HepG2 (cell line): Measurements from ENCODE around the gene NARF. TPM values are rescaled to one million over a fixed set of nuclear protein-coding genes. Genes with fewer than 3 reads are reported as not detected.

Source experiments
- ATF7 ChIP-seq, 2 experiments: fragments of 450-650 bp in 1 of 2; sonication (generic) in 1 of 2; formaldehyde crosslinking in 1 of 2; IDR thresholded peaks; 2 replicates each; pipeline versions ENCODE4 v1.4.0 to v1.6.1; 2016 to 2020; ENCODE audit warnings: antibody characterized with exemption in 1 of 2, mild to moderate bottlenecking in 1 of 2, missing genetic modification reagents in 1 of 2
- CBFB ChIP-seq: sonication (generic); formaldehyde crosslinking; IDR thresholded peaks from 2 replicates; pipeline ENCODE4 v1.4.0; 2020; ENCODE audit warnings: missing genetic modification reagents
- CHD4 ChIP-seq: fragments of 200-600 bp; sonication (generic); IDR thresholded peaks from 2 replicates; pipeline ENCODE4 v1.7.0; 2017; ENCODE audit warnings: mild to moderate bottlenecking, low read length, borderline replicate concordance
- ETV6 ChIP-seq: sonication (generic); formaldehyde crosslinking; conservative IDR thresholded peaks from 2 replicates; pipeline ENCODE4 v1.4.0; 2020; ENCODE audit warnings: missing genetic modification reagents
- HHEX ChIP-seq: IDR thresholded peaks from 2 replicates; pipeline ENCODE4 v1.6.1; 2016; ENCODE audit warnings: control low read depth
- KDM4B ChIP-seq: sonication (generic); formaldehyde crosslinking; IDR thresholded peaks from 2 replicates; pipeline ENCODE4 v1.4.0; 2020; ENCODE audit warnings: missing genetic modification reagents
- KLF9 ChIP-seq: IDR thresholded peaks from 2 replicates; pipeline ENCODE4 v1.6.1; 2016; ENCODE audit warnings: low read depth
- KMT2A ChIP-seq: sonication (generic); formaldehyde crosslinking; IDR thresholded peaks from 2 replicates; pipeline ENCODE4 v1.4.0; 2020; ENCODE audit warnings: missing genetic modification reagents
- PAWR ChIP-seq: sonication (generic); formaldehyde crosslinking; IDR thresholded peaks from 2 replicates; pipeline ENCODE4 v1.4.0; 2020; ENCODE audit warnings: missing genetic modification reagents, mild to moderate bottlenecking, borderline replicate concordance
- PHF8 ChIP-seq: sonication (generic); formaldehyde crosslinking; IDR thresholded peaks from 2 replicates; pipeline ENCODE4 v1.5.0; 2020; ENCODE audit warnings: missing genetic modification reagents
- PRMT3 ChIP-seq: sonication (generic); formaldehyde crosslinking; IDR thresholded peaks from 2 replicates; pipeline ENCODE4 v1.8.1; 2022; ENCODE audit warnings: low read depth, mild to moderate bottlenecking, moderate library complexity, missing genetic modification reagents, borderline replicate concordance
- TEAD3 ChIP-seq: optimal IDR thresholded peaks from 2 replicates; pipeline ENCODE3; 2016; ENCODE audit warnings: borderline replicate concordance
- USF2 ChIP-seq, 2 experiments: sonication (generic) in 1 of 2; formaldehyde crosslinking in 1 of 2; IDR thresholded peaks; 2 replicates each; pipeline versions ENCODE4 v1.5.1 to v1.6.1; 2011 to 2020; ENCODE audit warnings: borderline replicate concordance in 1 of 2, low read depth in 1 of 2, low read length in 1 of 2, mild to moderate bottlenecking in 1 of 2, missing genetic modification reagents in 1 of 2, moderate library complexity in 1 of 2
- ZC3H13 ChIP-seq: sonication (generic); formaldehyde crosslinking; IDR thresholded peaks from 2 replicates; pipeline ENCODE4 v1.8.1; 2023; ENCODE audit warnings: mild to moderate bottlenecking, missing genetic modification reagents, moderate library complexity
- ZNF773 ChIP-seq: sonication (generic); formaldehyde crosslinking; IDR thresholded peaks from 2 replicates; pipeline ENCODE4 v1.4.0; 2020; ENCODE audit warnings: missing genetic modification reagents, borderline replicate concordance
- polyA plus RNA-seq, 8 experiments: library from polyadenylated mRNA; depleted of rRNA in 3 of 8; stranded (reverse) in 7 of 8; unstranded in 1 of 8; fragments of >200 nt; fragmentation: Illumina TruSeq in 4 of 8; extraction: Trizol in 4 of 8; gene quantifications; 2 replicates each; pipeline versions ENCODE4 v1.2.1 to v1.2.3, GENCODE V29; 2011 to 2016; ENCODE audit warnings: low read depth in 4 of 8, missing spikeins in 1 of 8, mixed read lengths in 1 of 8; ENCODE audit not compliant: insufficient read depth in 1 of 8
- total RNA-seq, 5 experiments: library from RNA; depleted of rRNA; stranded (reverse); fragments of >200 nt; fragmentation: Illumina TruSeq; extraction: Trizol; gene quantifications; 2 replicates each; pipeline ENCODE4 v1.2.3, GENCODE V29; 2016; ENCODE audit warnings: low read depth in 1 of 5
- TF ChIP-seq, protein P1 (sequence below): sonication (generic); formaldehyde crosslinking; IDR thresholded peaks from 2 replicates; pipeline ENCODE4 v1.5.1; 2020; ENCODE audit warnings: mild to moderate bottlenecking, moderate library complexity, missing genetic modification reagents
- TF ChIP-seq, protein P2 (sequence below): IDR thresholded peaks from 2 replicates; pipeline ENCODE4 v1.6.1; 2016; ENCODE audit warnings: missing biosample characterization, missing genetic modification reagents, low read depth
- TF ChIP-seq, protein P3 (sequence below): fragments of 450-650 bp; IDR thresholded peaks from 2 replicates; pipeline ENCODE4 v1.6.1; 2016
- TF ChIP-seq, protein P4 (sequence below): IDR thresholded peaks from 2 replicates; pipeline ENCODE4 v1.6.1; 2012; ENCODE audit warnings: inconsistent platforms

Gene NARF
- total and polyA plus RNA-seq, 2 of the 13 experiments (the other 11 are each of a cell fraction or from before 2014, with no cell fraction given), result 61.1 to 144 TPM

DNA sequence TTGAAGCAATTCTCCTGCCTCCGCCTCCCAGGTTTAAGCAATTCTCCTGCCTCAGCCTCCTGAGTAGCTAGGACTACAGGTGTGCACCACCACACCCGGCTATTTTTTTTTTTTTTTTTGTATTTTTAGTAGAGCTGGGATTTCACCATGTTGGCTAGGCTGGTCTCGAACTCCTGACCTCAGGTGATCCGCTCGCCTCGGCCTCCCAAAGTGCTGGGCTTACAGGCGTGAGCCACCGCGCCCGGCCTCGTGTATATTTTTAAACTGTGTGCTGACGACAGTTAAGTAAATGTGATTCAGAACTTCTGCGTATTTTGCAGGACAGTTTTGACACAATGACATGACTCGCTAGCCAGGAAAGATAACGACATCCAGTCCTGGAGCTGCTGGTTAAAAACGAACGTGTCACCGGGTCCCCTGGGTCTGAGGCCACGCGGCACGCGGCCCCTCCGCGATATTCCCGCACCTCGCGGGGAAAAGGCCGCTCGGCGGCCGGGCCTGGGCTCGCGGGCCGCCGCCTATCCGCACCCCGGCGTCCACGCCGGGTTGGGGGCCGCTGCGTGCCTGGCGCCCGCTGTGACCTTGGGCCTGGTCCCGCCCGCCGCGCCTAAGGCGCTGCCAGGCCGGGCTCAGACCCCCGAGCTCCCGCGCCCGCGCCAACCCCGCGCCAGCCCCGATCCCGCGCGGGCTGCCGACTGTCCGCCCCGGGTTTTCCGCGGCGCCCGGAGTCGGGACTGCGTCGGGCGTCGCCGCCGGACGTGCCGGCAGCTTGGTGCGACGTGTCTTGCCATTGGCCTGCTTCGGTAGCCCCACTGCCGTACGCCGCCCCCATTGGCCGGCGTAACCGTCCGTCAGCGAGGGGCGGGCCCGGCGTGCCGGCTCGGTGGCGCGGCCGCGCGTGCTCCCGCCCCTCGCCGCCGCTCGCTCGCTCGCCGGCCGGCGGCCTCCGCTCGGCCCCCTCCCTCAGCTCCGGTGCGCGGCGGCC is 60.6 kb downstream of the NARF start, which contains the start of gene FOXK2 (continued):
- TF ChIP-seq PRMT3 (CRISPR knock-in tag) (0 out of 2 replicates have a peak, but pooled peaks have one; percentile 32), ATF7 (IDR thresholded peaks at IDR 0.05) (no peak), ATF7 (CRISPR knock-in tag; IDR thresholded peaks at IDR 0.05) (peak; percentile 81), TEAD3 (peak; percentile 18), KDM4B (CRISPR knock-in tag) (0 out of 2 replicates have a peak, but pooled peaks have one; percentile 54), ZC3H13 (CRISPR knock-in tag) (no peak; the same call in 1 of the 2 replicates), PHF8 (CRISPR knock-in tag) (peak; percentile 65), CHD4 (peak; percentile 92; the same call in 1 of the 2 replicates), ETV6 (0 out of 2 replicates have a peak, but pooled peaks have one; percentile 26), CBFB (CRISPR knock-in tag) (no peak), KMT2A (CRISPR knock-in tag) (peak; percentile 77), KLF9 (CRISPR knock-in tag) (no peak), ZNF773 (no peak; the same call in 1 of the 2 replicates), HHEX (CRISPR knock-in tag) (no peak), USF2 (IDR thresholded peaks at IDR 0.05; ENCODE audit: low read depth, low read length) (no peak), USF2 (CRISPR knock-in tag; IDR thresholded peaks at IDR 0.05; ENCODE audit: borderline replicate concordance) (no peak), PAWR (CRISPR knock-in tag) (no peak)
- TF ChIP-seq, protein P1, sequence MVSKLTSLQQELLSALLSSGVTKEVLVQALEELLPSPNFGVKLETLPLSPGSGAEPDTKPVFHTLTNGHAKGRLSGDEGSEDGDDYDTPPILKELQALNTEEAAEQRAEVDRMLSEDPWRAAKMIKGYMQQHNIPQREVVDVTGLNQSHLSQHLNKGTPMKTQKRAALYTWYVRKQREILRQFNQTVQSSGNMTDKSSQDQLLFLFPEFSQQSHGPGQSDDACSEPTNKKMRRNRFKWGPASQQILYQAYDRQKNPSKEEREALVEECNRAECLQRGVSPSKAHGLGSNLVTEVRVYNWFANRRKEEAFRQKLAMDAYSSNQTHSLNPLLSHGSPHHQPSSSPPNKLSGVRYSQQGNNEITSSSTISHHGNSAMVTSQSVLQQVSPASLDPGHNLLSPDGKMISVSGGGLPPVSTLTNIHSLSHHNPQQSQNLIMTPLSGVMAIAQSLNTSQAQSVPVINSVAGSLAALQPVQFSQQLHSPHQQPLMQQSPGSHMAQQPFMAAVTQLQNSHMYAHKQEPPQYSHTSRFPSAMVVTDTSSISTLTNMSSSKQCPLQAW, result 0 out of 2 replicates have a peak, but pooled peaks have one; percentile 49
- TF ChIP-seq, protein P2, sequence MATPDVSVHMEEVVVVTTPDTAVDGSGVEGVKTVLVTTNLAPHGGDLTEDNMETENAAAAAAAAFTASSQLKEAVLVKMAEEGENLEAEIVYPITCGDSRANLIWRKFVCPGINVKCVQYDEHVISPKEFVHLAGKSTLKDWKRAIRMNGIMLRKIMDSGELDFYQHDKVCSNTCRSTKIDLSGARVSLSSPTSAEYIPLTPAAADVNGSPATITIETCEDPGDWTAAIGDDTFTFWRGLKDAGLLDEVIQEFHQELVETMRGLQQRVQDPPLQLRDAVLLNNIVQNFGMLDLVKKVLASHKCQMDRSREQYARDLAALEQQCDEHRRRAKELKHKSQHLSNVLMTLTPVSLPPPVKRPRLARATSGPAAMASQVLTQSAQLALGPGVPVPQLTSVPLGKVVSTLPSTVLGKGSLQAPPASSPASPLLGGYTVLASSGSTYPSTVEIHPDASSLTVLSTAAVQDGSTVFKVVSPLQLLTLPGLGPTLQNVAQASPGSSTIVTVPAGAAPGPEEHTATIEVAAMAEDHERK, result peak; percentile 95
- TF ChIP-seq, protein P3, sequence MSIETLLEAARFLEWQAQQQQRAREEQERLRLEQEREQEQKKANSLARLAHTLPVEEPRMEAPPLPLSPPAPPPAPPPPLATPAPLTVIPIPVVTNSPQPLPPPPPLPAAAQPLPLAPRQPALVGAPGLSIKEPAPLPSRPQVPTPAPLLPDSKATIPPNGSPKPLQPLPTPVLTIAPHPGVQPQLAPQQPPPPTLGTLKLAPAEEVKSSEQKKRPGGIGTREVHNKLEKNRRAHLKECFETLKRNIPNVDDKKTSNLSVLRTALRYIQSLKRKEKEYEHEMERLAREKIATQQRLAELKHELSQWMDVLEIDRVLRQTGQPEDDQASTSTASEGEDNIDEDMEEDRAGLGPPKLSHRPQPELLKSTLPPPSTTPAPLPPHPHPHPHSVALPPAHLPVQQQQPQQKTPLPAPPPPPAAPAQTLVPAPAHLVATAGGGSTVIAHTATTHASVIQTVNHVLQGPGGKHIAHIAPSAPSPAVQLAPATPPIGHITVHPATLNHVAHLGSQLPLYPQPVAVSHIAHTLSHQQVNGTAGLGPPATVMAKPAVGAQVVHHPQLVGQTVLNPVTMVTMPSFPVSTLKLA, result peak; percentile 24
- TF ChIP-seq, protein P4, sequence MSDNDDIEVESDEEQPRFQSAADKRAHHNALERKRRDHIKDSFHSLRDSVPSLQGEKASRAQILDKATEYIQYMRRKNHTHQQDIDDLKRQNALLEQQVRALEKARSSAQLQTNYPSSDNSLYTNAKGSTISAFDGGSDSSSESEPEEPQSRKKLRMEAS, result peak; percentile 88
